GM23338 (cell line): ENCODE results near the gene CACNA1C. TPM values are rescaled to one million over a fixed set of nuclear protein-coding genes. Genes with fewer than 3 reads are reported as not detected.

Experiments used
- EZH2 ChIP-seq: fragments of 200-600 bp; sonication (generic); IDR thresholded peaks from one replicate; pipeline ENCODE4 v1.8.0; 2017; ENCODE audit warnings: antibody characterized with exemption, mild to moderate bottlenecking, low read depth; ENCODE audit not compliant: unreplicated experiment
- EZH2phosphoT487 ChIP-seq: fragments of 200-600 bp; sonication (generic); IDR thresholded peaks from one replicate; pipeline ENCODE4 v1.8.1; 2018; ENCODE audit warnings: antibody characterized with exemption; ENCODE audit not compliant: unreplicated experiment
- JUNB ChIP-seq: IDR thresholded peaks from one replicate; pipeline ENCODE4 v1.6.1; 2016; ENCODE audit warnings: antibody characterized with exemption; ENCODE audit not compliant: unreplicated experiment
- POLR2AphosphoS5 ChIP-seq: IDR thresholded peaks from 2 replicates; pipeline ENCODE4 v1.6.1; 2016; ENCODE audit warnings: antibody characterized with exemption, low read depth
- REST ChIP-seq: IDR thresholded peaks from one replicate; pipeline ENCODE4 v1.6.1; 2018; ENCODE audit warnings: antibody characterized with exemption; ENCODE audit not compliant: unreplicated experiment
- STAT1 ChIP-seq: IDR thresholded peaks from one replicate; pipeline ENCODE4 v1.6.1; 2016; ENCODE audit warnings: antibody characterized with exemption; ENCODE audit not compliant: unreplicated experiment
- ZNF114 ChIP-seq: fragments of 250-450 bp; sonication (Bioruptor Pico); IDR thresholded peaks from 2 replicates; pipeline ENCODE4 v1.5.0; 2020; ENCODE audit warnings: mild to moderate bottlenecking, moderate library complexity
- polyA plus RNA-seq: library from polyadenylated mRNA; unstranded; fragments of >200 nt; fragmentation: Nextera tagmentation; extraction: Ambion mirVana; gene quantifications from 2 replicates; pipeline ENCODE4 v1.2.1, GENCODE V29; 2016
- total RNA-seq: library from RNA; depleted of rRNA; stranded (reverse); fragments of >200 nt; shearing (Covaris generic); gene quantifications from 2 replicates; pipeline ENCODE4 v1.2.3, GENCODE V29; 2014
- TF ChIP-seq, protein P1 (sequence below): fragments of 250-450 bp; sonication (Bioruptor Pico); IDR thresholded peaks from 2 replicates; pipeline ENCODE4 v1.5.0; 2020; ENCODE audit warnings: mild to moderate bottlenecking, moderate library complexity
- TF ChIP-seq, protein P2 (sequence below): IDR thresholded peaks from 2 replicates; pipeline ENCODE4 v1.6.1; 2016; ENCODE audit warnings: antibody characterized with exemption

The CACNA1C gene
- total and polyA plus RNA-seq, 2 experiments from 2014 or later: 0.78 to 2.1 TPM

- TF ChIP-seq, protein P1, sequence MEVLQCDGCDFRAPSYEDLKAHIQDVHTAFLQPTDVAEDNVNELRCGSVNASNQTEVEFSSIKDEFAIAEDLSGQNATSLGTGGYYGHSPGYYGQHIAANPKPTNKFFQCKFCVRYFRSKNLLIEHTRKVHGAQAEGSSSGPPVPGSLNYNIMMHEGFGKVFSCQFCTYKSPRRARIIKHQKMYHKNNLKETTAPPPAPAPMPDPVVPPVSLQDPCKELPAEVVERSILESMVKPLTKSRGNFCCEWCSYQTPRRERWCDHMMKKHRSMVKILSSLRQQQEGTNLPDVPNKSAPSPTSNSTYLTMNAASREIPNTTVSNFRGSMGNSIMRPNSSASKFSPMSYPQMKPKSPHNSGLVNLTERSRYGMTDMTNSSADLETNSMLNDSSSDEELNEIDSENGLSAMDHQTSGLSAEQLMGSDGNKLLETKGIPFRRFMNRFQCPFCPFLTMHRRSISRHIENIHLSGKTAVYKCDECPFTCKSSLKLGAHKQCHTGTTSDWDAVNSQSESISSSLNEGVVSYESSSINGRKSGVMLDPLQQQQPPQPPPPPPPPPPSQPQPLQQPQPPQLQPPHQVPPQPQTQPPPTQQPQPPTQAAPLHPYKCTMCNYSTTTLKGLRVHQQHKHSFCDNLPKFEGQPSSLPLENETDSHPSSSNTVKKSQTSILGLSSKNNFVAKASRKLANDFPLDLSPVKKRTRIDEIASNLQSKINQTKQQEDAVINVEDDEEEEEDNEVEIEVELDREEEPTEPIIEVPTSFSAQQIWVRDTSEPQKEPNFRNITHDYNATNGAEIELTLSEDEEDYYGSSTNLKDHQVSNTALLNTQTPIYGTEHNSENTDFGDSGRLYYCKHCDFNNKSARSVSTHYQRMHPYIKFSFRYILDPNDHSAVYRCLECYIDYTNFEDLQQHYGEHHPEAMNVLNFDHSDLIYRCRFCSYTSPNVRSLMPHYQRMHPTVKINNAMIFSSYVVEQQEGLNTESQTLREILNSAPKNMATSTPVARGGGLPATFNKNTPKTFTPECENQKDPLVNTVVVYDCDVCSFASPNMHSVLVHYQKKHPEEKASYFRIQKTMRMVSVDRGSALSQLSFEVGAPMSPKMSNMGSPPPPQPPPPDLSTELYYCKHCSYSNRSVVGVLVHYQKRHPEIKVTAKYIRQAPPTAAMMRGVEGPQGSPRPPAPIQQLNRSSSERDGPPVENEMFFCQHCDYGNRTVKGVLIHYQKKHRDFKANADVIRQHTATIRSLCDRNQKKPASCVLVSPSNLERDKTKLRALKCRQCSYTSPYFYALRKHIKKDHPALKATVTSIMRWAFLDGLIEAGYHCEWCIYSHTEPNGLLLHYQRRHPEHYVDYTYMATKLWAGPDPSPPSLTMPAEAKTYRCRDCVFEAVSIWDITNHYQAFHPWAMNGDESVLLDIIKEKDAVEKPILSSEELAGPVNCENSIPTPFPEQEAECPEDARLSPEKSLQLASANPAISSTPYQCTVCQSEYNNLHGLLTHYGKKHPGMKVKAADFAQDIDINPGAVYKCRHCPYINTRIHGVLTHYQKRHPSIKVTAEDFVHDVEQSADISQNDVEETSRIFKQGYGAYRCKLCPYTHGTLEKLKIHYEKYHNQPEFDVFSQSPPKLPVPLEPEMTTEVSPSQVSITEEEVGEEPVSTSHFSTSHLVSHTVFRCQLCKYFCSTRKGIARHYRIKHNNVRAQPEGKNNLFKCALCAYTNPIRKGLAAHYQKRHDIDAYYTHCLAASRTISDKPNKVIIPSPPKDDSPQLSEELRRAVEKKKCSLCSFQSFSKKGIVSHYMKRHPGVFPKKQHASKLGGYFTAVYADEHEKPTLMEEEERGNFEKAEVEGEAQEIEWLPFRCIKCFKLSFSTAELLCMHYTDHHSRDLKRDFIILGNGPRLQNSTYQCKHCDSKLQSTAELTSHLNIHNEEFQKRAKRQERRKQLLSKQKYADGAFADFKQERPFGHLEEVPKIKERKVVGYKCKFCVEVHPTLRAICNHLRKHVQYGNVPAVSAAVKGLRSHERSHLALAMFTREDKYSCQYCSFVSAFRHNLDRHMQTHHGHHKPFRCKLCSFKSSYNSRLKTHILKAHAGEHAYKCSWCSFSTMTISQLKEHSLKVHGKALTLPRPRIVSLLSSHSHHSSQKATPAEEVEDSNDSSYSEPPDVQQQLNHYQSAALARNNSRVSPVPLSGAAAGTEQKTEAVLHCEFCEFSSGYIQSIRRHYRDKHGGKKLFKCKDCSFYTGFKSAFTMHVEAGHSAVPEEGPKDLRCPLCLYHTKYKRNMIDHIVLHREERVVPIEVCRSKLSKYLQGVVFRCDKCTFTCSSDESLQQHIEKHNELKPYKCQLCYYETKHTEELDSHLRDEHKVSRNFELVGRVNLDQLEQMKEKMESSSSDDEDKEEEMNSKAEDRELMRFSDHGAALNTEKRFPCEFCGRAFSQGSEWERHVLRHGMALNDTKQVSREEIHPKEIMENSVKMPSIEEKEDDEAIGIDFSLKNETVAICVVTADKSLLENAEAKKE (CRISPR knock-in tag): no peak
- TF ChIP-seq EZH2: no peak
- no peak for TF ChIP-seq ZNF114
- TF ChIP-seq, protein P2, sequence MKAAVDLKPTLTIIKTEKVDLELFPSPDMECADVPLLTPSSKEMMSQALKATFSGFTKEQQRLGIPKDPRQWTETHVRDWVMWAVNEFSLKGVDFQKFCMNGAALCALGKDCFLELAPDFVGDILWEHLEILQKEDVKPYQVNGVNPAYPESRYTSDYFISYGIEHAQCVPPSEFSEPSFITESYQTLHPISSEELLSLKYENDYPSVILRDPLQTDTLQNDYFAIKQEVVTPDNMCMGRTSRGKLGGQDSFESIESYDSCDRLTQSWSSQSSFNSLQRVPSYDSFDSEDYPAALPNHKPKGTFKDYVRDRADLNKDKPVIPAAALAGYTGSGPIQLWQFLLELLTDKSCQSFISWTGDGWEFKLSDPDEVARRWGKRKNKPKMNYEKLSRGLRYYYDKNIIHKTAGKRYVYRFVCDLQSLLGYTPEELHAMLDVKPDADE: no peak
- TF ChIP-seq POLR2AphosphoS5: no peak
- TF ChIP-seq REST: no peak
- TF ChIP-seq STAT1: no peak
- no peak for TF ChIP-seq JUNB
- TF ChIP-seq EZH2phosphoT487: no peak
These were observed 218.1 kb downstream of the CACNA1C start (continued) for GRCh38 chr12:2270846-2271245.
